ENCODE results near the gene PHF1.

- TF ChIP-seq POLR2A (IDR thresholded peaks at IDR 0.05; ENCODE audit: low read depth, low read length) (peak; percentile 65), POLR2AphosphoS5 (IDR thresholded peaks at IDR 0.05; ENCODE audit: low read depth, low read length) (peak; percentile 48; the same call in 1 of the 2 replicates), TAF1 (IDR thresholded peaks at IDR 0.05; ENCODE audit: low read depth, low read length) (no peak)
Observed at GRCh38 chr6:33416386-33417127, 5.7 kb downstream of the PHF1 start.
